CMK (cell line): ENCODE measurements around the gene SHISA4.
"Not testable (repeated sequence)": the region's sequence is repeated elsewhere in the genome, so short reads cannot be mapped to it uniquely, and the experiment has no call there.

Experiments used
- DNase-seq: peaks from one replicate; pipeline ENCODE4 v3.0.0-alpha.2; 2010; ENCODE audit warnings: low read depth

The SHISA4 gene, protein sequence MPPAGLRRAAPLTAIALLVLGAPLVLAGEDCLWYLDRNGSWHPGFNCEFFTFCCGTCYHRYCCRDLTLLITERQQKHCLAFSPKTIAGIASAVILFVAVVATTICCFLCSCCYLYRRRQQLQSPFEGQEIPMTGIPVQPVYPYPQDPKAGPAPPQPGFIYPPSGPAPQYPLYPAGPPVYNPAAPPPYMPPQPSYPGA

DNA sequence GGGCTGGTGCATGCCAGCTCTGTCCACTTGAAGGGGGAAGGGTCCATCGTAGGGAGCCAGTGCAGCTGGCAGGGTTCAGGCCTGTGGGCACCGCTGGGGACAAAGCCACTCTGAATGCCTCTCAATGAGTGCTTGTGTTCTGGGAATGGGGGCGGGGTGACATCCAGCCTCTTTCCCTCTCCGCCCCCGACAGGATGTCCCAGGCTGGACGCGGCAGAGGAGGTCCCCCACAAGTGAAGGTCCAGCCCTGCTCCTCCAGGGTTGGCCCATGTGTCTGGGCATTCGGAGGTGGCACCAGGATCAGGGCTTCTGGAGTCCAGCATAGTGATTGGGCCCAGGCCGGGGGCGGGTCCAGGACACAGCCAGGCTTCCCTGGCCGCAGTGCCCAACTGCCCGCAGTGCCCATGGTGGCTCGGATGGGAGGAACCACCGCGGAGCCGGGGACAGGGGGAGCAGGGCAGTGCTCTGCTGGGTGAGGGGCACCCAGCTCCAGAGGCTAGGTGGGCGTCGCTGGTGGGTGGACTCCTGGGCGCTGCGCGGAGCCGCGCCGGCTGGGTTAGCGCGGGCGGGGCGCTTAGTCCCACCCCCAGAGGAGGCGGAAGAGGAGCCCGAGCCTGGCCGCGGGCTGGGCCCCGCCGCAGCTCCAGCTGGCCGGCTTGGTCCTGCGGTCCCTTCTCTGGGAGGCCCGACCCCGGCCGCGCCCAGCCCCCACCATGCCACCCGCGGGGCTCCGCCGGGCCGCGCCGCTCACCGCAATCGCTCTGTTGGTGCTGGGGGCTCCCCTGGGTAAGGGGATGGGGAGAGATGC lies at the start of gene SHISA4:
SHISA4 (plus strand) TSS at position 617 of the 808 bp plus-strand sequence; CDS start at position 714, 97 bp downstream.
- no peak for DNase-seq

DNA sequence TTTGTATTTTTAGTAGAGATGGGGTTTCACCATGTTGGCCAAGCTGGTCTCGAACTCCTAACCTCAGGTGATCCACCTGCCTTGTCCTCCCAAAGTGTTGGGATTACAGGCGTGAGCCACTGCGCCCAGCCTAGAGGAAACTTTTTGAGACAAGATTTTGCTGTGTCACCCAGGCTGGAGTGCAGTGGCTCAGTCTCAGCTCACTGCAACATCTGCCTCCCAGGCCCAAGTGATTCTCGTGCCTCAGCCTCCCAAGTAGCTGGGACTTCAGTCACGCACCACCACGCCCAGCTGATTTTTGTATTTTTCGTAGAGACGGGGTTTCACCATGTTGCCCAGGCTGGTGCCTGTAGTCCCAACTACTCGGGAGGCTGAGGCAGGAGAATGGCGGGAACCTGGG lies 49.6 kb upstream of the SHISA4 start:
- DNase-seq = not testable (repeated sequence)

DNA sequence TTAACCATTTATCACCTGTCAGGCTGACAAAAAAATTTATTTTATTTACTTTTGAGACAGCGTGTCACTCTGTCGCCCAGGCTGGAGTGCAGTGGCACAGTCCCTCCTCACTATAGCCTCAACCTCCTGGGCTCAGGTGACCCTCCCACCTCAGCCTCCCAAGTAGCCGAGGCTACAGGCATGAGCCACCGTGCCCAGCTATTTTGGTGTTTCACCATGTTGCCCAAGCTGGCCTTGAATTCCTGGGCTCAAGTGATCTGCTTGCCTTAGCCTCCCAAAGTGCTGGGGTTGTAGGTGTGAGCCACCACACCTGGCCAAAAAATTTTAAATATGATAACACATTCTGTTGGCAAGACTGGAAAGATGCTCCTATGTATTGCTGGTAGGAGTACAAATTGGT lies 48.6 kb upstream of the SHISA4 start:
- no peak for DNase-seq

DNA sequence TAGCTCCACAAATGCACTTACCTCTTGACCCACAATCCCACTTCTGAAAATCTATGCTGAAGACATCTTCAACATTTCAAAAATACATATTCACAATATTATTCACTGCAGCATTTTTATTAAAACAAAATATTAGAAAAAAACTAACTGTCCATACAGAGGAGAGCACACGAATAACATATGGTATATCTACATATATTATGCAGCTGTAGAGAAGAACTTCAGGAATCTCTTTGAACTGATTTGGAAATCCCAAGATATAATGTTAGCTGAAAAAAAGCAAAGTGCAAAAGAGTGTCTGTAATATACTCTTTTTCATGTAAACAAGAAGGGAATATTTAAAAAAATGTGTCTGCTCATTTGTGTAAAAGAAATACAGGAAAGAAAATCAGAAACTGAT lies 48.2 kb upstream of the SHISA4 start:
- no peak for DNase-seq

DNA sequence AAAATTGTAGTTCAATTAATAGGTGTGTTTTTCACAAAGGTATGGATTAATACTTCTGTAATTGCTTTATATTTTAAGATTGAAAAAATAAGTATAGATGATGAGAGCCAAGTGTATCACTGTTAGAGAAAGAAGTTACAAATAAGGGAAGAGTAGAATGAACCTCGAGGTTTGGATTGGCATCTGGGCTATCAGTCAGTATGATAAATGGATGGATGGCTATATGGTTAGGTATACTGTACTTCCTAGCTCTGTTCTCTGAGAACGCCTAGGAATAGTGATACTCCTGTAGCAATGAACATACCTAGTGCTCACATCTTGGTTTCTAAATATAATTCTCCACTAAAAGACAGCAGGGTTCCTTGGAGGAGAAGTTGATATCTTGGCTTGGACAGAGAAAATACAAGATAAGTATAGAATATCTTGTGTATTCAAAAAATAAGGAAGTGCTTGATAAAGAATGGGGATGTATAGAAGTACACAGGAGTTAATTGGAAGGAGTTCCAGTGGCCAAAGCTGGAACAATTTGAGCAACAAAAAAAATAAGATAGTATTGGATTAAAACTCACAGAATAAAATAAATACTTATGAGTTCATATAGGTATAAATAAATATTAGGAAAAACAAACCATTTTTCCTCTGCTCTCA lies 47.3 kb upstream of the SHISA4 start:
- DNase-seq = no peak

DNA sequence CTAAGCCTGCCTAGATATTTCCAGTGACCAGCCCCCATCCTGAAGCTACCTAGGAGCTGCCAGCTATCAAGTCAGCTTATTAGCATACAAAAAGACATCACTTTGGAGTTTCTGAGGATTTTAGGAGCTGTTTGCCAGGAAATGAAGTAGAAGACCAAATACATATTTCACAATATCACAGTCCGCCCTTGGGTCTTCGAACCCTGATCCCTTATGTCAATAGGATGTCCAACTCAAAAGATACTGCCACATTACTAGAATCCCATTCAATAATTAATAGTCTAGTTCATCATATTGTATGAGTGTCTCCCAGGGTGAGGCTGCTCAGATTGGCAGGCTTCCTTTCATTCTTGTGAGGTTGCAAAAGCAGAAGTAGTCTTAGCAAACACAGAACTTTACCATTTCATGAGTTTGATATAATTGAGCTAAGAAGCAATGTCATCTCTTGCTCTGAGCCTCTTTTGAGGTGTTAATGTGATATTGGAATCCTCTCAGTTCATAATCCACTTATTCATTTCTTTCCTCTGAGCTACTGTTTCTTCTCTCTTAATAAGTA lies 46.1 kb upstream of the SHISA4 start:
- no peak for DNase-seq

DNA sequence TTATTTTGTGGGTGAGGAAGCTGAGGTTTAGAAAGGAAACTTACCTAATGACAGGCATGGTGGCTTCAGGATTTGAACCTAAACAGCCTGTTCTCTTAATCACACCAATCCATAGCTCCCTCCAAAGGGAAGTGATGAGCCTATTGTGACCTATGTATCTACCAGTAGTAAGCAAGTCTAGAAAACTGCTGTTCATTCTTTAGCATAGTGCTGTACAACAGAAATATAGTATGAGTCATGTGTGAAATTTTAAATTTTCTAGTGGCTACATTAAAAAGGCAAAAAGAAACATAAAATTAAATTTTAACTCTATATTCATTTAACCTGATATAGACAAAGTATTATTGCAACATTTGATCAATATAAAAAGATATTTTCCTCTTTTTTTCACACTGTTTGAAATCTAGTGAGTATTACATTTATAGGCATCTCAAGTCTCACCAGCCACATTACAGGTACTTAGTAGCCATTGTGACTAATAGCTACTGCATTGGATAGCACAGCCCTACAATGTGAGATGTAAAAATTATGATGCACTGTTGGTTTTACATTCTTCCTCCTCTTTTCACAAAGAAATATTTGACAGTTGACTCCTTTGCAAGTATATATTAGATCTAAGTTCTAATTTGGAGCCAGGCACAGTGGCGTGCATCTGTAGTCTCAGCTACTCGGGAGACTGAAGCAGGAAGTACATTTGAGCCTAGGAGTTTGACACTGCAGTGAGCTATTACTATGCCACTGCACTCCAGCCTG lies 43.2 kb upstream of the SHISA4 start:
- DNase-seq = no peak

DNA sequence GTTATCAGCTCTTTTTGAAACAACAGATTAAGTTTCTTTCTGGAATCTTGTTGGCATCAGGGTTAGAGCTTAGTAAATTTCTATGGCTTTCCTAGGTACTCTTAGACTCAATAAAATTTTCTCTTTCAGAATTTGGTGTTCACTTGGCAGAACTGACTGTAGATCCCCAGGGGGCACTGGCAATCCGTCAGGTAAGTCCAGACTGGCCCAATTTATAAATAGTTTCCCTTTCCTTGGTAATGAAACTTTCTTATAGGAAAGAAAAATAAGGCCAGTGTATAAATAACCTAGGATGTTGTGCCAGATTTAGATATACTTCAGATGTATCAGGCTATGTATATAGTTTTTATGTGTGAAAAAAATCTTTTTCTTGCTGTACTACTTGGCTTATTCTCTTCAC lies 41.5 kb upstream of the SHISA4 start:
- no peak for DNase-seq

DNA sequence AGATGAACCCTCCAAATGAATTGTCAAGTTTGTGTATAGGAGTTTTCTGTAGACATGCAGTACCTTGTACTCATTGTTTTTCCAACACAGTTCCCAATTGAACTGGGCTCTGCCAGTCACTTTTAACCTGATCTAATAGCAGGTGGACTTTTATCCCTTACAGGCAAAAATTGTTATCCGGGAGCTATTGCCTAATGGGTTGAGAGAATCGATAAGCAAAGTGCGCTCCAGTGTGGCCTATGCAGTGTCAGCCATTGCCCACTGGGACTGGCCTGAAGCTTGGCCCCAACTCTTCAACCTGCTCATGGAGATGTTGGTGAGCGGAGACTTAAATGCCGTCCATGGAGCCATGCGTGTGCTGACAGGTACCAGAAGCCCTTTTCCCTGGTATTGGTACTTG lies 40.5 kb upstream of the SHISA4 start:
- no peak for DNase-seq

DNA sequence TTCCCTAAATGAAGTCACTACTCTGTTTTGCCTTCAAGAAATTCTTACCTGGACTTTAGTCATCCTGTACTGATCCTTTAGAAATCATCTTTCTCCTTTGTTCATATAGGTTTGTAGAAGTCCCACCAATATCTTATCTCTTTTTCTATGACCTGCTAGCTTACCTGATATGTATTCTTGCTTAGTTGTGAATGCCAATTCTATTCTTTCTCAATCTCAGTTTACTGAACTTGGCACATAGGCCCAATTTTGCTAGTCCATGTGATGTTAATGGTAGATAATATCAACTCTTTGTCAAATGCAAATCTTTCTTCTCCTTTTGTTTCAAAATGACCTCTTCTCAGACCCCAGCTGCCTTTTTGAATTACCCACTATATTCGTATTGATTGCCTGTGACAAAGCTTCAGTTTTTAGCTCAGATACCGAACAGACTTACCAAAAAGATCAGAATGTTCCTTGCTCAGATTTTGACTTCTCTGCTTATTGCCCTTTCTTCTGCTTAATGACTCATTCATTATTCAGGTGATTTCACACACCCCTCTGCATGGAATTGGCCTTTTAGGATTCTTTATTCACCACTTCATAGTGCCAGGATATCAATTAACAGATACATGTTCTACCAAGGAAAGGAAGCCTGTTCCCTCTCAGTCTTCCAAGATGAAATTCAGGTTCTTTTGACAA lies 39.2 kb upstream of the SHISA4 start:
- no peak for DNase-seq

DNA sequence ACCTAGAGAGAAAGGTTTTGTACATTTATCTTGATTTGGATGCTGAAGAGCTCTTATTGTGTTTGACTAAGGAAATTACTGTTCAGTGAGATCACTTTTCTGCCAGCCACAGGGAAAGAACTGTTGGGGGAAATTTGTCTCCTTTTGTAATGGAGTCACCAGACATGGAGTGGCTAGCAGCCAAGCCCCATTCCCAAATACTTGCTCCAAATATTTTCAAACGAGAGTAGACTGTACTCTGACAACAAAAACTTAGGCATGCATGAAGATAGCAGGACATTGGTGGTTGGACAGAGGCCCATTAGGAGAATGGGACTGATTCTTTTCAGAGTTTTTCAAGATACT lies 38.7 kb upstream of the SHISA4 start:
- DNase-seq = no peak

DNA sequence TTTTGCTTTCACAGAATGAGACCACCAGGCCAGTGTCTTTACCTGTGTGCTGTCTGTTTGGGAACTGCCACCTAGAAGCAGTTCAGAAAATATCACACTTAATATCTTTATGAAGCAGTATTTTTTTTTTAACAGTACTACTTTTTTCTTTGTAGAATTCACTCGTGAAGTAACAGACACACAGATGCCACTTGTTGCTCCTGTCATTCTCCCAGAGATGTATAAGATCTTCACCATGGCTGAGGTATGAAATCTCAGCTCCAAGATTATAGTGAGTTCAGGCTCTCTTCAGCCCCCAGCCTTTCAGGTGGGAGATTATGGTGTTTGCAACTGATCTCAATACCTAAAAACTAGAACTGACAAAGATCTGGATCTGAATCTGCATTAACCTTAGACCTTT lies 36.7 kb upstream of the SHISA4 start:
- no peak for DNase-seq

DNA sequence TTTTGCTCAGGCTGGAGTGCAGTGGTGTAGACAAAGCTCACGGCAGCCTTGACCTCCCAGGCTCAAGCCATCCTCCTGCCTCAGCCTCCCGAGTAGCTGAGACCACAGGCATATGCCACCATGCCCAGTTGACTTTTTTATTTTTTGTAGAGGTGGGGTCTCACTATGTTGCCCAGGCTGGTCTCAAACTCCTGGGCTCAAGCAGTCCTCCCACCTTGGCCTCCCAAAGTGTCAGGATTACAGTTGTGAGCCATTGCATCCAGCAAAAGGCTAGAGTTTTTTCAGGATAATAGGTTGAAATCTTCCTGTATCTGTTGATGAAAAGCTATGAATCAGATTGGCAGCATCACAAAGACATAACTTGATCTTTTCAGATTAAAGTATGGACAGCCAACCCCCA lies 32.0 kb upstream of the SHISA4 start:
- DNase-seq = not testable (repeated sequence)

DNA sequence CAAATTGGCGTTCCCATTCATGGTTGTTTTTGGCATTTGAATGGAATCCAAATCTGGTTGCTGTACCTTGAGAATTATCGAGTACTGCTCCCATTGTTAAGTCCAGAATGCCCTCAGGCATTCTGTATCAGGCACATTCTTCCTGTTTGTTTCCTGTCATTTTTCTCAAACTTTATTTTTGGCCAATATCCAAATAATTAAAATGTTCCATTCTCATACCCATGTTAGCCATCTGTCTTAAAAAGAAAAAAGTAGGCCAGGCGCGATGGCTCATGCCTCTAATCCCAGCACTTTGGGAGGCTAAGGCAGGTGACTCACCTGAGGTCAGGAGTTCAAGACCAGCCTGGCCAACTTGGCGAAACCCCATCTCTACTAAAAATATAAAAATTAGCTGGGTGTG lies 29.3 kb upstream of the SHISA4 start:
- DNase-seq = no peak

DNA sequence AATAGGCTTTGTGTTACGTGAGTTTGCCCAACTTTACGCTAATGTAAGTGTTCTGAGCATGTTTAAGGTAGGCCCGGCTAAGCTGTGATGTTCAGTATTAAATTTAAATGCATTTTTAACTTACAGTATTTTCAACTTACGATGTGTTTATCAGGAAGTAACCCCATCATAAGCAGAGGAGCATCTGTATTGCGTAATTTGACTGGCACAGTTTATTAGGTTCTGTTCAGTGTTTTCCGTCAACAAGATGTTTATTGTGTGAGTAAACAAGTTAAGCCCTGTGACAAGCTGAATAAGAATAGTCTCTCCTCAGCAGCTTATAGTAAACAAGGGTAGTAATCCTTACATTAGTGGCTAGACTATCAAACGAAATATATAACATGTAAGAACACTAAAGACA lies 27.2 kb upstream of the SHISA4 start:
- DNase-seq = no peak

DNA sequence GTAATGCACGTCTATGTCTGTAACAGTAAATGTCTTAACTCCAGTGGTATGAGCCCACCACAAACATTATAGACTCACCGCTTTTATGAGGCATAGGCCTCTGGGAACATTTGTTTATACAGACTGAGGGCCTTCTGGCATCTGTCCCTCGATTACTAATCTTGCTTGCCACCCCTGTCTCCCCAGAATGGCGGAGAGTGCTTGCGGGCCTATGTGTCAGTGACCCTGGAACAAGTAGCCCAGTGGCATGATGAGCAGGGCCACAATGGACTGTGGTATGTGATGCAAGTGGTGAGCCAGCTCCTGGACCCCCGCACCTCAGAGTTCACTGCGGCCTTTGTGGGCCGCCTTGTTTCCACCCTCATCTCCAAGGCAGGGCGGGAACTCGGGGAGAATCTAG lies 18.3 kb upstream of the SHISA4 start:
- no peak for DNase-seq

DNA sequence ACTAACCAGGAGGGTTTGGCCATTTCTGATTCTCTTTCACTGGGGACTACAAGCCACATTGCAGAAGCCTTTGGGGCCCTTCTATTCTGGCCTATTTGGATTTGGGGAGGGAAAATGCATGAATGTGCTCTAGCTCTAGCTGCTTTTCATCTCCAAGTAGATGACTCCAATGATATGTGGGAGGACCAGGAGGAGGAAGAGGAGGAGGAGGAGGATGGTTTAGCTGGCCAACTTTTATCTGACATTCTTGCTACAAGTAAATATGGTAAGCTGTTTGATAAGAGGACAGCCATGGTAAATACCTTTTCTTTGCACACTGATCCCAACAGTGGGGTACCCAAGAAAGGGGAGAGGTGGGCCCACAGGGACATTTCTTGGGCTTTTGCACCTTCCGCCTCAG lies 14.0 kb upstream of the SHISA4 start:
- no peak for DNase-seq

DNA sequence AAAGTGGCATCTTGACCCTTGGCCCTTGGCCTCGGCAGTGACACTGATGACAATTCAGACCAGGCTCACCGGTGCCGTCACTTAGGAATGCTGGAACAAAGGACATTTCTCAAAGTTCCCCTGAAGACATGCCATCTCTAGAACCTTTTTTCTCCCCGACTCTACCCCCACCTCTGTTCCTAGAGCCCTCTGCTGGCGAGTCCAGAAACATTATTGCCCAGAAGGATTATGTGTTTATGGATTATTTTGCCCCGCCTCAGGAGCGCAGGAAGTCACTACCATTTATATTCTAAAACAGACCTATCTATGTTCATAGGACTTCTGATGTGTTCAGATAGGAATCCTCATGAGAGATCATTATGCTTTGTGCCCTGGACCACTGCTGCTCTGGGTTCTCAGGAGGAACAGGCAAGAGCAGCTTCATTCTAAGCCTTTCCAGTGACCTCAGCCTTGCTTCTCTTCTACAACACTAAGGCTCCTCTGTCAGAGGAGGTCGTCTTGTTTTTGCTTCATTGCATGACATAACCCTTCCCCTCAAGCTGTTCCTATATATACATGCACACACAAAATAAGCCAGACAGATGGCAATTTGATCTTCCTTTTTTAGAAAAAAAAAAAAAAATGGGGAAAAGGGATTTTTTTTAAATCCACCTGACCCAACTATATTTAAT lies 12.4 kb upstream of the SHISA4 start:
- no peak for DNase-seq

DNA sequence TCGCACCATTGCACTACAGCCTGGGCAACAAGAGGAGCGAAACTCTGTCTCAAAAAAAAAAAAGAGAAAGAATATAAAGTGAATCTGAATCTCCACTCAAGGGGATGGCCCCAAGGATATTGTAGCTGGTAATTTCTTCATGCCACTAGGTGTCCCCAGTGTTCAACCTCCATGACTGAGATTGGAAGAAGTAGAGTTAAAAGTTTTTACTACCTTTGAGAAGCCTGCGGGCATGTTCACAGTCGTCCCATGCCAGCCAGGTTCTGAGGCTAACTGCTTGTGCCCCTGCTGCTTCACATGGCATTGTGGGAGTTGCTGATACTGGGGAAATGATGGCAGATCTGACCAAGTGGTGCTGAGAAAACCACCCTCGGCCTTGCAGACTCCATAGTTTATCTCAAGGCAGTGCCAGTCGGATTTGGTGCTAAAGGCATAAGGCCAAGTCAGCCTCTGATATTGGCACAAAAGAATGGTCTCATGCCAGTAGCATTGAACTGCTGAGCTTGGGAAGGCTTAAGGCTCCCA lies 10.8 kb upstream of the SHISA4 start:
- no peak for DNase-seq

DNA sequence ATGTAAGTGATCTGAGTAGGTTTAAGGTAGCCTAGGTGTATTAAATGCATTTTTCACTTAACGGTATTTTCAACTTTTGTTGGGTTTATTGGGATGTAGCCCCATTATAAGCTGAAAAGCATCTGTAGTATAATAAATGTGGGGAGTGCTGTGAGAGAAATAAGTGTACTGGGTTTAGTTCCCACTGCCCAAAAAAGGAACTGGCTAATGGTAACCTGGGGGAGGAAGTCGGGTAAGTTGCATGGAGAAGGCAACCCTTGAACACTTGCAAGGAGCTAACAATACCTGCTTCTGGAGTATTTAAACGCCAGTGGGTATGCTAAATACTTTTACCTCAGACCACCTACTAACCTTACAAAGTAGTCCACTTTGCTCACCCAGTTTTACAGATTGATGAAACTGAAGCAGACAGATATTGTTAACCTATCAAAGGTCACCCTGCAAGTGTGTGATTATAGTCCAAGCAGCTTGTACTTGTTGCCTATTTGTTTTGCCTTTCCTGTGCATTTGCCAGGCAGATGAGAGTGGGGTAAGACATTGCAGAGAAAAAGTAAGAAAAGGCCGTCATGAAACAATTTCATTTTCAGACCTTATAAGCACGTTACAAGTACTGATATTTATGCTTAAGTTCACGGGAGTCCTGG lies 7.6 kb upstream of the SHISA4 start:
- no peak for DNase-seq

DNA sequence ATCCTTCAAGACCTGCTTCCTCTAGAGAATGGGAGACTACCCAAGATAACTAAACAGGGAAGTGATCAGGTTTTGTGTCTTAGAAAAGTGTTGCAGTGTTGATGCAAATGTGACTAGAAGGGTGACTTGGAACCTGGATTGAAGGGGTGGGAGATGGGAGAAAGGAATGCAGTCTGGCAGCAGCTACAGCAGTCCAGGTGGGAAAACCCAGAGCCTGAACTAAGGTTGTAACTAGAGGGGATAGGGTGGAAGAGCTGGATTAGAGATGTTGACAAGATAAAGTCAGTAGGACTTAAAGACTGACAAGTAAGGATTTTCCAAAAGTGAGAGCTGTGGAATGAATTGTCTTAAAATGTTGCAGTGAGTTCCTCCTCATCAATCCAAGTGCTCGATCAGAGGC lies 7.1 kb upstream of the SHISA4 start:
- no peak for DNase-seq
